ENCODE data around the gene SLC6A17. TPM values are rescaled to one million over a fixed set of nuclear protein-coding genes. Genes with fewer than 3 reads are reported as not detected.

The SLC6A17 gene
- total RNA-seq, 1 donor from 2014 or later, result 0.58 TPM

DNA sequence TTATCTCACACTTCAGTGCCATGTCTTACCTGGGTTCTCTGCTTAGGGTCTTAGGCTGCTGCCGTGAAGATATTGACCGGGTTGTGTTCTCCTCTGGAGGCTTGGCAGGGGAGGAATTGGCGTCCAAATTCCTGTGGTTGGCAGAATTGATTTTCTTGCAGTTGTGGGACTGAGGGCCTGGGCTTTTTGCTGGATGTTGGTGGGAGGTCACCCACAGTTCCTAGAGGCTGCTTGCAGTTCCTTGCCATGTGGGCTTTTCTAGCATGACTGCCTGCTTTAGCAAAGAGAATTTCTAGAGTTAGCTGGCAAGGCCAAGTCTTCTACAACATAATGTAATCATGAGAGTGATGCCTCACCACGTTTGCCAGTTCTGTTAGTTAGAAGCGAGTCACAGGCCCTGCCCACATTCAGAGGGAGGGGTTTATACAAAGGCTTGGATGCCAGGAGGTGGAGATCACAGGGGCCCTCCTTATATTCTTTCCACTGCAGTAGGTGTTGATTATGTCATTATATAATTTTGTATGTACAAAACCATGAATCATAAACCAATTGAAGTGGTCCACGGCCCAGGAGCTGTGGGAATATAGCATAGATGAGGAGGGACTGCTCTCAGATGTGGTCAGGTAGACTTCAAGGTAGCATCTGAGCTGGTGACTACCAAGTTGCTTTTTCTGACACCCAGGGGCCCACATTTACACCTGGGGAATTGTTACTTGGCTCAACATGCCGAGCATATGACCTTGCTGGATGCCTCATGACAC, 31.5 kb upstream of the SLC6A17 start:
- TF ChIP-seq, protein P1, sequence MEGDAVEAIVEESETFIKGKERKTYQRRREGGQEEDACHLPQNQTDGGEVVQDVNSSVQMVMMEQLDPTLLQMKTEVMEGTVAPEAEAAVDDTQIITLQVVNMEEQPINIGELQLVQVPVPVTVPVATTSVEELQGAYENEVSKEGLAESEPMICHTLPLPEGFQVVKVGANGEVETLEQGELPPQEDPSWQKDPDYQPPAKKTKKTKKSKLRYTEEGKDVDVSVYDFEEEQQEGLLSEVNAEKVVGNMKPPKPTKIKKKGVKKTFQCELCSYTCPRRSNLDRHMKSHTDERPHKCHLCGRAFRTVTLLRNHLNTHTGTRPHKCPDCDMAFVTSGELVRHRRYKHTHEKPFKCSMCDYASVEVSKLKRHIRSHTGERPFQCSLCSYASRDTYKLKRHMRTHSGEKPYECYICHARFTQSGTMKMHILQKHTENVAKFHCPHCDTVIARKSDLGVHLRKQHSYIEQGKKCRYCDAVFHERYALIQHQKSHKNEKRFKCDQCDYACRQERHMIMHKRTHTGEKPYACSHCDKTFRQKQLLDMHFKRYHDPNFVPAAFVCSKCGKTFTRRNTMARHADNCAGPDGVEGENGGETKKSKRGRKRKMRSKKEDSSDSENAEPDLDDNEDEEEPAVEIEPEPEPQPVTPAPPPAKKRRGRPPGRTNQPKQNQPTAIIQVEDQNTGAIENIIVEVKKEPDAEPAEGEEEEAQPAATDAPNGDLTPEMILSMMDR (conservative IDR thresholded peaks at IDR 0.05), result no peak
- H3K9me3 Mint-ChIP-seq, result peaks cover 8% of the 10 kb centered on the region
- peaks cover 12% of the 10 kb centered on the region for H3K4me1 Mint-ChIP-seq (ENCODE audit: unreplicated experiment)
- H3K27ac Mint-ChIP-seq, result no peak overlapping the region
- no peak overlapping the region for H3K4me3 Mint-ChIP-seq
- DNase-seq (ENCODE audit: extremely low spot score, unreplicated experiment), result no peak
- peaks cover 4% of the 10 kb centered on the region for H3K36me3 Mint-ChIP-seq
- H3K27me3 Mint-ChIP-seq, result peaks cover 31% of the 10 kb centered on the region

DNA sequence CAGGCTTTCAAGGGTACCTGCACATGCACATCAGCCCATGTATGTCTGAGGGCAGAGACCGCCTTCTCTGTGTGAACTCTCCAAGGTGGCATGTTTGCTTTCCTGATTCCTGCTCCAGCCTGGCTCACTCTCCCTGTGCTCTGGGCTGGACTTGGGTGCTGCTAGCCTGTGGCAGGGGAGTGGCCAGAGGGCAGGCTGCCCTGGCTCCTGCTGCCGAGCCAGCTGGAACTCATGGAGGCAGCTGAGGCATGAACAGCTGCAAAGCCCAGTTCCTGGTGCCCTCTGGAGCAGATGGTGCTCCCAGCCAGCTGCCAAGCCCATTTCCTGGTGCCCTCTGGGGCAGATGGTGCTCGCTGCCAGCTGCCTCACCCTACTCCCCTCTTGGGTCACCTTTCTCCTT, 30.5 kb upstream of the SLC6A17 start:
- H3K36me3 Mint-ChIP-seq, result peaks cover 4% of the 10 kb centered on the region
- H3K27me3 Mint-ChIP-seq, result peaks cover 22% of the 10 kb centered on the region
- H3K27ac Mint-ChIP-seq, result peak overlapping the region; percentile 48
- peaks cover 12% of the 10 kb centered on the region for H3K9me3 Mint-ChIP-seq
- peaks cover 12% of the 10 kb centered on the region for H3K4me1 Mint-ChIP-seq (ENCODE audit: unreplicated experiment)
- DNase-seq (ENCODE audit: extremely low spot score, unreplicated experiment), result no peak
- TF ChIP-seq, protein P1 (conservative IDR thresholded peaks at IDR 0.05), result no peak
- no peak overlapping the region for H3K4me3 Mint-ChIP-seq

DNA sequence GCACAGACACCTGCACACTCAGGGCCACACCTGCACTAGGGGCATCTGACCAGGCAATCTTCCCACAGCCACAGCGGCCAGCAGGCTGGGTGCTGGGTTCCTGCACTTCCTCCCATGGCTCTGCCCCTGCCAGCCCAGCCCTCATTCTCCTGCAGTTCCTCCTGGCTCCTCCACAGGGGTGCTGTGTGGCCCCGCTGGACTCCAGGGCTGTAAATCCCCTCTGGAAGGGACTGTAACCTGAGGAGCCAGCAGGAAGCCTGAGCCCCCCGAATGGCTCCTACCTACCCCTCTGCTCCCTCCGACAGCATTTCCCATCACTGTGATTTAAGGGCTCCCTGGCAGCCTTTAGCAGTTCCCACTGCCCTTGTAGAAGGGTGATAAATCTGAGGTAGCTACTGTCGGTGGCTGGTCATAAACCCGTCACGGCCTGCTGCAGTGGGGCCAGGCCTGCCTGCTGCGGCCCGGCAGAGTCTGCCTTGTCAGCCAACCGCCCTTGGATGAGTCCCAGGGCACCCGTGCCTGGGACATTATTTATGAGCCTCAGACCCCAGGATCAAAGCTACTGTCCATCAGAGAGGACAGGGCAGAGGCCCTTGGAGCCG, 29.2 kb upstream of the SLC6A17 start:
- H3K9me3 Mint-ChIP-seq, result peaks cover 12% of the 10 kb centered on the region
- no peak for DNase-seq (ENCODE audit: extremely low spot score, unreplicated experiment)

DNA sequence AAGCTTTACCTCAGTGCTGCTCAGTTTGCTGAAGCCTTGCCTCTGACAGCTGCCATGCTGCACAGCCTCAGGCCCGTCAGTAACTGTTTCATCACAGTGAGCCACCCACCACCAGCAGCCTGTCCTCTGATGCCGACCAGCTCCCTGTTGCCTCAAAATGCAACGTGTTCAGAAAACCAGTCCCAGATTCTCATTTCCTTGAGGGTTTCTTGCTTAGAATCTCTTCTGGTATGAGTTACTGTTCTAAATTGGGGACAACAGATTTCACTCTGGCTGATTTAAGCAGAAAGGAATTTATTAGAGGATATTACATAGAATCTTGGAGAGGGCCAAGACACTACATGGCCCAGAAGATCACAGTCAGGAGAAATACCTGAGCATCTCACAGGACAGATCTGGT, 27.1 kb upstream of the SLC6A17 start:
- peaks cover 4% of the 10 kb centered on the region for H3K36me3 Mint-ChIP-seq
- H3K4me3 Mint-ChIP-seq, result no peak overlapping the region
- TF ChIP-seq, protein P1 (conservative IDR thresholded peaks at IDR 0.05), result no peak
- H3K9me3 Mint-ChIP-seq, result peaks cover 12% of the 10 kb centered on the region
- H3K27ac Mint-ChIP-seq, result no peak overlapping the region
- peaks cover 14% of the 10 kb centered on the region for H3K27me3 Mint-ChIP-seq
- no peaks in the 10 kb centered on the region for H3K4me1 Mint-ChIP-seq (ENCODE audit: unreplicated experiment)
- DNase-seq (ENCODE audit: extremely low spot score, unreplicated experiment), result no peak

More for the DNA sequence above, 29.2 kb upstream of the SLC6A17 start:
- H3K27ac Mint-ChIP-seq, result no peak overlapping the region
- peaks cover 14% of the 10 kb centered on the region for H3K27me3 Mint-ChIP-seq
- peaks cover 12% of the 10 kb centered on the region for H3K4me1 Mint-ChIP-seq (ENCODE audit: unreplicated experiment)
- H3K36me3 Mint-ChIP-seq, result peaks cover 4% of the 10 kb centered on the region
- no peak overlapping the region for H3K4me3 Mint-ChIP-seq
- TF ChIP-seq, protein P1 (conservative IDR thresholded peaks at IDR 0.05), result no peak

DNA sequence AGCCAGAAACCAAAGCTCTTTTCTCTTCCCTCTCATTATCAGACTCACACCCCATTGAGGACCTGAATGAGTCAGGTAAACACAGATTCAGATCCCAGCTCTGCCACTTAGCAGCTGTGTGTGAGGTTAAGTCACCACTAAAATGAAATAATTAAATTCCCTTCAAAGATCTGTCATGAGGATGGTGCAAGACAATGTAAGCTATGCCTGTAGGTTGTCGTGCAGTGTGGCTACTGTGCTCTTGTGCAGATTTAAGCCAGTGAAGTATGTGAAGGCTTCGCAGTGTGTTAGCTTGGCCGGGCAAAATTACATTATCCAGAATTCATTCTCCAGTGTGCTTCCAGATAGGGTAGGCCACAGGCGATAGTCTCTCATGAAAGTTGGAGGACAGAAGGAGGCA, 24.5 kb upstream of the SLC6A17 start:
- H3K27ac Mint-ChIP-seq, result no peak overlapping the region
- peaks cover 8% of the 10 kb centered on the region for H3K9me3 Mint-ChIP-seq
- H3K36me3 Mint-ChIP-seq, result no peaks in the 10 kb centered on the region
- TF ChIP-seq, protein P1 (conservative IDR thresholded peaks at IDR 0.05), result no peak
- DNase-seq (ENCODE audit: extremely low spot score, unreplicated experiment), result no peak
- H3K27me3 Mint-ChIP-seq, result peaks cover 37% of the 10 kb centered on the region
- no peaks in the 10 kb centered on the region for H3K4me1 Mint-ChIP-seq (ENCODE audit: unreplicated experiment)
- no peak overlapping the region for H3K4me3 Mint-ChIP-seq
